NCI-H1436 (cell line): ENCODE measurements around the gene CSHL1.
"Not testable (repeated sequence)": the region's sequence is repeated elsewhere in the genome, so short reads cannot be mapped to it uniquely, and the experiment has no call there.

Experiments
- DNase-seq: peaks from one replicate; lab custom pipeline; 2025; lab: John Stamatoyannopoulos, UW

The CSHL1 gene

GRCh38 chr17:63889026-63889848 is 21.8 kb downstream of the CSHL1 start:
- peak; percentile 21 for DNase-seq

GRCh38 chr17:63885119-63885518 is 25.9 kb downstream of the CSHL1 start:
- not testable (repeated sequence) for DNase-seq

- DNase-seq: not testable (repeated sequence)
Observed at GRCh38 chr17:63882626-63883126, 28.4 kb downstream of the CSHL1 start.

GRCh38 chr17:63881935-63882601 is 29.0 kb downstream of the CSHL1 start, which contains the start of gene GH2:
Gene GH2 (minus strand): TSS chr17:63881944. CDS start chr17:63881801, 143 bp downstream.
- peak; percentile 39 for DNase-seq

DNA sequence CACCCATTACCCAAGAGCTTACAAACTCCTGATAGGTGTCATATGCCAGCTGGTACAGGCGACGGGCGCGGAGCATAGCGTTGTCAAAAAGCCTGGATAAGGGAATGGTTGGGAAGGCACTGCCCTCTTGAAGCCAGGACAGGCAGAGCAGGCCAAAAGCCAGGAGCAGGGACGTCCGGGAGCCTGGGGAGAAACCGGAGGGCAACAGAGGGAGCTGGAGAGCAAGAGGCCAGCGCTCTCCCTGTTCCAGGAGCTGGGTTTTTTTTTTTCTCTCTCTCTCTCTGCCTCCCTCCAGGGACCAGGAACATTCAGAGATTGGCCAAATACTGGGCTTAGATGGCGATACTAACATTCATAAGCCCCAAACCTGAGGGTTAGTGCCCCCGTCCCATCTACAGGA is 29.7 kb downstream of the CSHL1 start:
- not testable (repeated sequence) for DNase-seq

DNA sequence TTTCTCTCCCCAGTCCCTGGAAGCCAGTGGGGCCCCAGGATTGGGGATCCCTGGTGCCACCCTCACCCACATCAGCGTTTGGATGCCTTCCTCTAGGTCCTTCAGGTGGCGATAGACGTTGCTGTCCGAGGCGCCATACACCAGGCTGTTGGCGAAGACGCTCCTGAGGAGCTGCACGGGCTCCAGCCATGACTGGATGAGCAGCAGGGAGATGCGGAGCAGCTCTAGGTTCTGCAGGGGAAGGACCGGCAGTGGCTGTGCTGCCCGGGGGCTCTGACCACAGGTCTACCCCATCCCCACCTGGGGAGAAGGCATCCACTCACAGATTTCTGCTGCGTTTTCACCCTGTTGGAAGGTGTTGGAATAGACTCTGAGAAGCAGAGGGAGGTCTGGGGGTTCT is 30.4 kb downstream of the CSHL1 start:
- DNase-seq: no peak

DNA sequence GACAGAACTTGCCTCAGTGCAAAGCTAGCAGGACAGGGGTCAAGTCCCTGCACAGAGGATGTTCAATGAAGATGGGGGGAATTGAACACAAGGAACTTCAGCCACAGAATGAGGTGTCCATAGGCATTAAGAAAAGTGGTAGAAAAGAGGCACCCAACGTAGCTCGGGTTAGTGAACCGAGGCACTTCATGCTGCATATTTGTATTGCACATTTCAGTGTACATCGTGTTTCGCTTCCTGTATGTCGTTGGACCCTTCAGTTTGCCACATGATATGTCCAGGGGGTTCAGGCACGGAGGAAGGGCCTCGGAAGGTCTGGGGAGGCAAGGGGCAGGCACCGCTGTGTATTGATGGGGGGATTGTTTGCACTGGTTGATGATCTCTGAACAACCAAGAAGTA is 32.6 kb downstream of the CSHL1 start:
- DNase-seq: not testable (repeated sequence)

DNA sequence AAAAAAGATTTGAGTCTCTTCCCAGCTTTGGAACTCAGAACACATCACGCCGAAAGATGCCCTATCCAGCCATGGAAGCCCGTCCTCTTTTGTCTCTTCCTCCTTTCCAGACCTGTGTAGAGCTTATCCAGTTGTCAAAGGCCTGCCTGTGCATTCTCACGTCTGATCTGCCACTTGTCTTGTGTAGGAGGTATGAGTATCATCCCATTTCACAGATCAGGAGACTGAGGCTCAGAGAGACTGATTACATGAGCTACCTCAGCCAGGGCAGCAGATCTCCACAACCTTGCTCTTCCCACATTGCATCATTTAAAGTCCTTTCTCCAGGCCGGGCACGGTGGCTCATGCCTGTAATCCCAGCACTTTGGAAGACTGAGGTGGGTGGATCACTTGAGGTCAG is 36.4 kb downstream of the CSHL1 start:
- DNase-seq: not testable (repeated sequence)

DNA sequence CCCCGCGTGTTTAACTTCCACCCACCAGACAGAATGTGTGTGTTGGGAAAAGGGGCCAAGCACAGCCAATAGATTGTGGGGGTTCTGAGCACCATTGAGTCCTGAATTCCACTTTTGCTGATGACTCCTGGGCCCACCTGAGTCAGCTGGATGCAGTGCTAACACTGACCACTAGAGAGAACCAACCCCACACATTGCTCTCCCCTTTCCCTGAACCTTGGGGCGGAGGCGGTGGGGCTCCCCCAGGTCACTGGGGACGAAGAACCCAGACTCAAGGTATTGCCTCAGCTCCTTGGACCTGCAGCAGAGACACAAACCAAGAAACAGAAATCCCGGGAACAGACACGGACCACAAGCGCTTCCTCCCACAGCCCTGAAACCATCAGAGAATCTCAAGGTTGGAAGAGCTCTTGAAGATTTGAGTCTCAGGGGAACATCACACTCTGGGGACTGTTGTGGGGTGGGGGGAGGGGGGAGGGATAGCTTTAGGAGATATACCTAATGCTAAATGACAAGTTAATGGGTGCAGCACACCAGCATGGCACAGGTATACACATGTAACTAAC is 36.9 kb downstream of the CSHL1 start:
- DNase-seq: not testable (repeated sequence)

- DNase-seq: not testable (repeated sequence)
Observed at GRCh38 chr17:63873577-63873976, 37.5 kb downstream of the CSHL1 start, which contains the start of gene CSH2. Gene CSH2 (minus strand): TSS chr17:63873677. CDS start chr17:63873614, 63 bp downstream.

DNA sequence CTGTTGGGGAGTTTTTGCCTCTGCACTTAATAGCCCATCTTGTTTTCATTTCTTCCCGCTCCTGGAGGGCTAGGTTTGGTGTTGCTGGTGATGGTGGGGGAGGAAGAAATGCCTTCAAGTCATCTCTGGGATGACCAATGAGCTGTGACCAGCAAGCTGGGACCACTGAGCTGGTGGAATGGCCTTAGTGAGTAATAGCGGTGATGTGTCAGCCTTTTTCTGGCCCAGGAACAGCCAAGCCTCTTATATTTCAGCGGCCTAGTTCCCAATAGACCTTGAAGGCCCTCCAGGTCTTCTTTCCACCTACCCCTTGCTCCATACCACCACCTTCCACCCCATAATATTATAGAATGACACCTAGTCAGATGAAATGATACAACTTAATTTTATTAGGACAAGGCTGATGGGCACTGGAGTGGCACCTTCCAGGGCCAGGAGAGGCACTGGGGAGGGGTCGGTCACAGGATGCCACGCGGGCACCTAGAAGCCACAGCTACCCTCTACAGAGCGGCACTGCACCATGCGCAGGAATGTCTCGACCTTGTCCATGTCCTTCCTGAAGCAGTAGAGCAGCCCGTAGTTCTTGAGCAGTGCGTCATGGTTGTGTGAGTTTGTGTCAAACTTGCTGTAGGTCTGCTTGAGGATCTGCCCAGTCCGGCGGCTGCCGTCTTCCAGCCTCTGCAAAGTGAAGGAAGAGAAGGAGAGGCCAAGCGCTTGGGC is 39.3 kb downstream of the CSHL1 start:
- not testable (repeated sequence) for DNase-seq

GRCh38 chr17:63870292-63870665 is 40.8 kb downstream of the CSHL1 start:
- DNase-seq: not testable (repeated sequence)

- DNase-seq: not testable (repeated sequence)
Observed at GRCh38 chr17:63869491-63870291, 41.4 kb downstream of the CSHL1 start.

DNA sequence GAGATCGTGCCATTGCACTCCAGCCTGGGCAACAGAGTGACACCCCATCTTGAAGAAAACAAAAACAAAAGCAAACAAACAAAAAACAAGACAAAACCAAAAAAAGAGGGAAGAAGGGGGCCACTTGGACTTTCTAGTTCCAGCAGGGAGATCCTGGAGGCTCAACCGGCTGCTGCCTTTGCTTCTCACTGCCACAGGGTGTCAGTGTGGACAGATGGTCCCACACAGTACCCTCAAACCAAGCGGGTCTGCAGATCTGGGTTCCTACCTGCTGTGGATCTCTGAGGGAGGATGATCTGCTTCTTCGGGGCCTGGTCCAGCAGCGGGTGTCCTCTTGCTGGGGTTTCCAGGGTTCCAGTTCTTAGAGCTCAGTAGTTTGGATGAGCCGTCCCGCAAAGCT is 44.4 kb downstream of the CSHL1 start:
- DNase-seq: not testable (repeated sequence)
